ENCODE measurements around the gene RHOC. TPM values are rescaled to one million over a fixed set of nuclear protein-coding genes. Genes with fewer than 3 reads are reported as not detected.

Gene RHOC
- total RNA-seq, 4 donors from 2014 or later = 138 to 185 (median 153) TPM

DNA sequence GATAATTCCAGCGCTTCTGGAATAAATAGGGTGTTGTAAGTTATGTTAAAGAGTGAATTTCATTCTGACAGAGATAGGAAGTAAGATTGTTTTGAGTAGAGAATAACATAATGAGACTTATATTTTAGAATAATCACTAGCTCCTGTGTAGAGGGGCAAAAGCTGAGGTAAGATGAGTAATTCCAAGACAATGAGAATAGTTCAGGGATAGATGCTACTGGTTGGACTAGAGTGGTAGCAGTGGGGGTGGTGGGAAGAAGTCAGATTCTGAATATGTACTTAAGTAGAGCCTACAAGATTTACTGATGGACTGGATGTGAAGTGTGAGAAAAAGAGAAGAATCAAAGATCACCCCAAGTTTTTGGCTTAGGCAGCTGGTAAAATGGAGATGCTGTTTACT is 55.7 kb downstream of the RHOC start:
- WGBS = 97% methylated on average over 1 of the region's 1 CpG
- Histone ChIP-seq H3K27me3 (no peaks in the 10 kb centered on the region), H3K27ac (no peak overlapping the region), H3K4me1 (no peaks in the 10 kb centered on the region), H3K36me3 (peaks cover 52% of the 10 kb centered on the region), H3K4me3 (no peak overlapping the region), H3K9me3 (no peaks in the 10 kb centered on the region)
- TF ChIP-seq, protein P1, sequence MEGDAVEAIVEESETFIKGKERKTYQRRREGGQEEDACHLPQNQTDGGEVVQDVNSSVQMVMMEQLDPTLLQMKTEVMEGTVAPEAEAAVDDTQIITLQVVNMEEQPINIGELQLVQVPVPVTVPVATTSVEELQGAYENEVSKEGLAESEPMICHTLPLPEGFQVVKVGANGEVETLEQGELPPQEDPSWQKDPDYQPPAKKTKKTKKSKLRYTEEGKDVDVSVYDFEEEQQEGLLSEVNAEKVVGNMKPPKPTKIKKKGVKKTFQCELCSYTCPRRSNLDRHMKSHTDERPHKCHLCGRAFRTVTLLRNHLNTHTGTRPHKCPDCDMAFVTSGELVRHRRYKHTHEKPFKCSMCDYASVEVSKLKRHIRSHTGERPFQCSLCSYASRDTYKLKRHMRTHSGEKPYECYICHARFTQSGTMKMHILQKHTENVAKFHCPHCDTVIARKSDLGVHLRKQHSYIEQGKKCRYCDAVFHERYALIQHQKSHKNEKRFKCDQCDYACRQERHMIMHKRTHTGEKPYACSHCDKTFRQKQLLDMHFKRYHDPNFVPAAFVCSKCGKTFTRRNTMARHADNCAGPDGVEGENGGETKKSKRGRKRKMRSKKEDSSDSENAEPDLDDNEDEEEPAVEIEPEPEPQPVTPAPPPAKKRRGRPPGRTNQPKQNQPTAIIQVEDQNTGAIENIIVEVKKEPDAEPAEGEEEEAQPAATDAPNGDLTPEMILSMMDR (IDR thresholded peaks at IDR 0.05) = no peak
- no peak for DNase-seq (ENCODE audit: low spot score in 2 of 2)

Other genes with a start within 250 kb of the RHOC start
- 10 to 100 TPM; 18.6 to 57.9 (median 38.8) TPM for gene WNT2B, start 198.2 kb downstream of the RHOC start, total RNA-seq
- gene ST7L, start 88.0 kb downstream of the RHOC start, total RNA-seq = 10 to 100 TPM; 16.2 to 40.7 (median 29.4) TPM
- gene CAPZA1, start 87.3 kb downstream of the RHOC start, total RNA-seq = 100 to 1,000 TPM; 134 to 218 (median 200) TPM
- gene MOV10, start 32.5 kb downstream of the RHOC start, total RNA-seq = 100 to 1,000 TPM in 1 of 4 donors, 10 to 100 TPM in 3; 42.8 to 147 (median 70.1) TPM
- gene PPM1J, start 8.2 kb upstream of the RHOC start, total RNA-seq = 10 to 100 TPM in 3 of 4 donors, 1 to 10 TPM in 1; 6.6 to 22.1 (median 13.4) TPM
- gene SLC16A1, start 249.1 kb upstream of the RHOC start, total RNA-seq = 10 to 100 TPM; 17.0 to 37.2 (median 21.9) TPM